AG04450 (cell line): ENCODE data around the gene OSBPL2. TPM values are rescaled to one million over a fixed set of nuclear protein-coding genes. Genes with fewer than 3 reads are reported as not detected.

ENCODE experiments used
- CTCF ChIA-PET: fragments of 300-600, 350-600 bp; formaldehyde crosslinking; extraction: SDS; loops from one replicate; lab custom pipeline; 2022; ENCODE audit warnings: antibody characterized with exemption, inconsistent platforms; lab: Charles Lee
- POLR2A ChIA-PET: fragments of 350-600 bp; formaldehyde crosslinking; extraction: SDS; loops from one replicate; lab custom pipeline; 2021; ENCODE audit warnings: antibody characterized with exemption, inconsistent platforms; lab: Yijun Ruan, JAX
- DNase-seq: peaks from one replicate; pipeline ENCODE4 v3.0.0-alpha.2; 2011; ENCODE audit warnings: low read depth, low spot score
- H3K27ac ChIP-seq: one replicate; pipeline ENCODE4 v1.5.1; 2012; ENCODE audit warnings: low read depth, low read length, control low read depth
- H3K27me3 ChIP-seq: one replicate; pipeline ENCODE4 v1.6.0; 2012; ENCODE audit warnings: low read length; ENCODE audit not compliant: control insufficient read depth, insufficient read depth
- H3K4me3 ChIP-seq: 2 replicates; pipeline ENCODE4 v1.5.1; 2011; ENCODE audit warnings: mild to moderate bottlenecking, low read depth, low read length, control low read depth
- H3K9me3 ChIP-seq: 2 replicates; pipeline ENCODE4 v1.5.1; 2012; ENCODE audit warnings: low read length; ENCODE audit not compliant: control insufficient read depth, insufficient read depth
- polyA plus RNA-seq: library from polyadenylated mRNA; depleted of rRNA; stranded (reverse); fragments of >200 nt; gene quantifications from 2 replicates; pipeline ENCODE4 v1.2.3, GENCODE V29; 2011
- TF ChIP-seq, protein P1 (sequence below): IDR thresholded peaks from 2 replicates; pipeline ENCODE4 v1.5.1; 2011; ENCODE audit warnings: low read depth, low read length, control low read depth, inconsistent platforms

Gene OSBPL2
- polyA plus RNA-seq, 1 experiment, result 18.5 TPM

DNA sequence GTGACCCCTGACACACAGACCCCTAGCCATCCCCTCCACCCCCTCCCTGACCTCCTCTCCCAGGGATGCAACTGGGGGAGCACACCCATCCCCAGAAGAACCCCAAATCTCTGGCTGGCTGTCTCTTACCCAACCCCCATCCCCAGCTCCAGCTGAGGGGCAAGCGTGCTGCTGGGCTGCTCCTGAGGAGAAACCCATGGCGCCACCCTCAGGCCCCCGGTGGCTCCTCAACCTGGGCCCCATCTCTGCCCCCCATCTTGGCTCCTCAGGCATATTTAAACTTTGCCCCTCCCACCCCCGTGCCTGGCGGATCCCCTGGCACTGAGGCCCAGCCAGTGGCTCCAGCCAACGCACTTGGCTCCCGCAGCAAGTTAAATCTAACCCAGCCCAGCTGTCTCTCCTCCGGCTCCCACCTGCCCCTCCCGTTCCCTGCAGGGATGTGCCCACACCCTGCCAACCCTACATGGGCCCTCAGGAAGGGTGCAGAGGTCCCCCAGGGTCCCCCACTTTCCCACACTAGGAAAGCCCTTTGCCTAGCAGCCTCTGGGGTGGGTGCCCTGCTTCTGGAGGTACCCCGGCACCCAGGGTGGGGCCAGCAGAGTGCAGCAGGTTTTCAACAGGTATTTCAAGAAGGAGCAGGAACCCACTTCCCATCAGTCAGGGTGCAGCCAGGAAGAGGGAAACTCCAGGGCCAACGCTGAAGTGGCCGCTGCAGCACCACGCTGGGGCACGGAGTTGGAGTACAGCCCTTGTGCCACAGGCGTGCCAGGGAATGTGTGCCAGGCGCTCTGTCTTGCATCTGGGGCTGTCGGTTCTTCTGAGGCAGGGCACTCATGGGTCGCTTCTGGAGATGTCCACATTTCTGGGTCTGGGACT lies 5.3 kb upstream of the OSBPL2 start:
- no peaks in the 10 kb centered on the region; the same call in none of the 2 replicates for H3K9me3 ChIP-seq
- ChIA-PET CTCF (no interaction called here), POLR2A (no interaction called here)
- no peak for DNase-seq
- TF ChIP-seq, protein P1, sequence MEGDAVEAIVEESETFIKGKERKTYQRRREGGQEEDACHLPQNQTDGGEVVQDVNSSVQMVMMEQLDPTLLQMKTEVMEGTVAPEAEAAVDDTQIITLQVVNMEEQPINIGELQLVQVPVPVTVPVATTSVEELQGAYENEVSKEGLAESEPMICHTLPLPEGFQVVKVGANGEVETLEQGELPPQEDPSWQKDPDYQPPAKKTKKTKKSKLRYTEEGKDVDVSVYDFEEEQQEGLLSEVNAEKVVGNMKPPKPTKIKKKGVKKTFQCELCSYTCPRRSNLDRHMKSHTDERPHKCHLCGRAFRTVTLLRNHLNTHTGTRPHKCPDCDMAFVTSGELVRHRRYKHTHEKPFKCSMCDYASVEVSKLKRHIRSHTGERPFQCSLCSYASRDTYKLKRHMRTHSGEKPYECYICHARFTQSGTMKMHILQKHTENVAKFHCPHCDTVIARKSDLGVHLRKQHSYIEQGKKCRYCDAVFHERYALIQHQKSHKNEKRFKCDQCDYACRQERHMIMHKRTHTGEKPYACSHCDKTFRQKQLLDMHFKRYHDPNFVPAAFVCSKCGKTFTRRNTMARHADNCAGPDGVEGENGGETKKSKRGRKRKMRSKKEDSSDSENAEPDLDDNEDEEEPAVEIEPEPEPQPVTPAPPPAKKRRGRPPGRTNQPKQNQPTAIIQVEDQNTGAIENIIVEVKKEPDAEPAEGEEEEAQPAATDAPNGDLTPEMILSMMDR, result no peak
- peaks cover 11% of the 10 kb centered on the region for H3K27me3 ChIP-seq
- H3K27ac ChIP-seq, result no peak overlapping the region
- H3K4me3 ChIP-seq, result no peak overlapping the region

DNA sequence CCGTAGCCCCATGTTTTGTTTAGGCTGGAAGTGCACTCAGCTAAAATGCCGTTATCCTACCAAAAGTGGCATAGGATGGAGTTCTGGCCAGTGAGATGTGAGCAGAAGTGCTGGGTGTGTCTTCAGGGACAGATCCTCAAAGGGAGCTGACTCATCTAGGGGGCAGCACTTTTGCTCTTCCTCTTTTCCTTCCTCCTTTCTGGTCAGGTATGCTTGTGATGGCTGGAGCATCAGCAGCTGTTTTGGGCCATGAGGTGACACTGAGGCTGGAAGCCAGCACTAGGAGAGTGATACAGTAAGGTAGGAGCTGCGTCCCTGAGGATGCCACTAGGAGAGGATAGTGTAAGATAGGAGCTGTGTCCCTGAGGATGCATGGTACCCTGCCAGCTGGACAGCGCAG lies 4.6 kb upstream of the OSBPL2 start:
- ChIA-PET POLR2A (no interaction called here), CTCF (no interaction called here)
- Histone ChIP-seq H3K9me3 (no peaks in the 10 kb centered on the region; the same call in none of the 2 replicates), H3K4me3 (no peak overlapping the region), H3K27me3 (peaks cover 10% of the 10 kb centered on the region), H3K27ac (no peak overlapping the region)
- no peak for DNase-seq
- TF ChIP-seq, protein P1, result no peak

DNA sequence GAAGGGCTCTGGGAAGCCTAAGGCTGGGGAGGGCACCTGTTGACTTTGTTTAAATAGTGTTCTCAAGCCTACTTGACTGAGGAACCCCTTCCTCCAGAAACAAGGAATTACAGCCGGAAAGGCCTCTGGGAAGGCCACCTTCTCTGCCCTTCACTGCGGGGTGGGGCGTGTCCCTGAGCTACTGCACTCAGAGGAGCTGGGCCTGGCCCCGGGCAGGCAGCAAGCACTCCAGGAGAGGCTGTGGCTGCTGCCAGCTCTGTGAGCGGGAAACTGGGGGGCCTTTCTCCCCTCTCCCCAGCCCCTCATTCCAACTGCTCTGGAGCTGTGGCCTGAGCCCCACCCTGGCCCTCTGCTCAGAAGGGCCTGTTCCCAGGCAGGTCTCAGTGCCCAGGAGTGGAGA lies 4.0 kb upstream of the OSBPL2 start:
- H3K9me3 ChIP-seq, result no peaks in the 10 kb centered on the region; the same call in none of the 2 replicates
- peaks cover 10% of the 10 kb centered on the region for H3K27me3 ChIP-seq
- POLR2A ChIA-PET, result interaction anchor here (1.1 kb wide), 1 partner anchor 9 kb away, joined by 4 read pairs; no protein-coding TSS in a partner anchor
- DNase-seq, result no peak
- no peak overlapping the region for H3K4me3 ChIP-seq
- H3K27ac ChIP-seq, result no peak overlapping the region
- TF ChIP-seq, protein P1, result no peak
- CTCF ChIA-PET, result no interaction called here

- Histone ChIP-seq H3K4me3 (no peak overlapping the region), H3K27ac (no peak overlapping the region), H3K9me3 (no peaks in the 10 kb centered on the region; the same call in none of the 2 replicates), H3K27me3 (peaks cover 10% of the 10 kb centered on the region)
- DNase-seq, result no peak
- ChIA-PET POLR2A (interaction anchor here (1.1 kb wide), 1 partner anchor 9 kb away, joined by 4 read pairs; no protein-coding TSS in a partner anchor), CTCF (no interaction called here)
- TF ChIP-seq, protein P1, result no peak
Measured at GRCh38 chr20:62235001-62235776, 3.1 kb upstream of the OSBPL2 start.
